Glutamatergic neuron (in vitro differentiated cells): Measurements from ENCODE around the gene C11orf21. TPM values are rescaled to one million over a fixed set of nuclear protein-coding genes. Genes with fewer than 3 reads are reported as not detected.

Experiments
- DNase-seq: peaks from one replicate; pipeline ENCODE4 v3.0.0; 2022
- H3K27ac Mint-ChIP-seq: one replicate; pipeline ENCODE4 v1.8.0; 2020; ENCODE audit warnings: mild to moderate bottlenecking, mixed read lengths, inconsistent platforms; ENCODE audit not compliant: unreplicated experiment
- H3K27me3 Mint-ChIP-seq: one replicate; pipeline ENCODE4 v1.8.0; 2020; ENCODE audit warnings: mild to moderate bottlenecking, moderate library complexity, mixed read lengths, inconsistent platforms; ENCODE audit not compliant: unreplicated experiment
- H3K36me3 Mint-ChIP-seq: one replicate; pipeline ENCODE4 v1.8.0; 2020; ENCODE audit warnings: mild to moderate bottlenecking, mixed read lengths, inconsistent platforms; ENCODE audit not compliant: unreplicated experiment
- H3K4me1 Mint-ChIP-seq: one replicate; pipeline ENCODE4 v1.8.0; 2020; ENCODE audit warnings: mild to moderate bottlenecking, low read depth, mixed read lengths, inconsistent platforms; ENCODE audit not compliant: unreplicated experiment
- H3K4me3 Mint-ChIP-seq: one replicate; pipeline ENCODE4 v1.8.0; 2020; ENCODE audit warnings: mild to moderate bottlenecking, mixed read lengths, inconsistent platforms; ENCODE audit not compliant: unreplicated experiment
- H3K9me3 Mint-ChIP-seq: one replicate; pipeline ENCODE4 v1.8.0; 2020; ENCODE audit warnings: mild to moderate bottlenecking, moderate library complexity, mixed read lengths, inconsistent platforms; ENCODE audit not compliant: unreplicated experiment
- total RNA-seq: library from RNA; stranded (reverse); fragmentation: NEBNext Ultra II Directional; extraction: Animal tissue kit (Norgen Biotek cat#: 25700); gene quantifications from one replicate; pipeline ENCODE4 v1.2.1, GENCODE V29; 2021; ENCODE audit not compliant: unreplicated experiment
- TF ChIP-seq, protein P1 (sequence below): fragments of 200-600 bp; sonication (generic); IDR thresholded peaks from one replicate; pipeline ENCODE4 v1.5.0; 2021; ENCODE audit not compliant: partially characterized antibody, unreplicated experiment

C11orf21 gene
- total RNA-seq, 1 donor from 2014 or later, result not detected

GRCh38 chr11:2280208-2280607 is 21.5 kb downstream of the C11orf21 start:
- no peaks in the 10 kb centered on the region for H3K4me1 Mint-ChIP-seq
- peaks cover 12% of the 10 kb centered on the region for H3K36me3 Mint-ChIP-seq
- no peak overlapping the region for H3K4me3 Mint-ChIP-seq
- peaks cover 7% of the 10 kb centered on the region for H3K27me3 Mint-ChIP-seq
- TF ChIP-seq, protein P1, sequence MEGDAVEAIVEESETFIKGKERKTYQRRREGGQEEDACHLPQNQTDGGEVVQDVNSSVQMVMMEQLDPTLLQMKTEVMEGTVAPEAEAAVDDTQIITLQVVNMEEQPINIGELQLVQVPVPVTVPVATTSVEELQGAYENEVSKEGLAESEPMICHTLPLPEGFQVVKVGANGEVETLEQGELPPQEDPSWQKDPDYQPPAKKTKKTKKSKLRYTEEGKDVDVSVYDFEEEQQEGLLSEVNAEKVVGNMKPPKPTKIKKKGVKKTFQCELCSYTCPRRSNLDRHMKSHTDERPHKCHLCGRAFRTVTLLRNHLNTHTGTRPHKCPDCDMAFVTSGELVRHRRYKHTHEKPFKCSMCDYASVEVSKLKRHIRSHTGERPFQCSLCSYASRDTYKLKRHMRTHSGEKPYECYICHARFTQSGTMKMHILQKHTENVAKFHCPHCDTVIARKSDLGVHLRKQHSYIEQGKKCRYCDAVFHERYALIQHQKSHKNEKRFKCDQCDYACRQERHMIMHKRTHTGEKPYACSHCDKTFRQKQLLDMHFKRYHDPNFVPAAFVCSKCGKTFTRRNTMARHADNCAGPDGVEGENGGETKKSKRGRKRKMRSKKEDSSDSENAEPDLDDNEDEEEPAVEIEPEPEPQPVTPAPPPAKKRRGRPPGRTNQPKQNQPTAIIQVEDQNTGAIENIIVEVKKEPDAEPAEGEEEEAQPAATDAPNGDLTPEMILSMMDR, result no peak
- H3K9me3 Mint-ChIP-seq, result peaks cover 4% of the 10 kb centered on the region
- H3K27ac Mint-ChIP-seq, result no peak overlapping the region
- no peak for DNase-seq

GRCh38 chr11:2277933-2278523 is 23.7 kb downstream of the C11orf21 start:
- H3K9me3 Mint-ChIP-seq, result peaks cover 9% of the 10 kb centered on the region
- TF ChIP-seq, protein P1, result no peak
- peaks cover 19% of the 10 kb centered on the region for H3K27me3 Mint-ChIP-seq
- H3K36me3 Mint-ChIP-seq, result peaks cover 16% of the 10 kb centered on the region
- H3K4me1 Mint-ChIP-seq, result no peaks in the 10 kb centered on the region
- no peak overlapping the region for H3K4me3 Mint-ChIP-seq
- H3K27ac Mint-ChIP-seq, result no peak overlapping the region
- no peak for DNase-seq

DNA sequence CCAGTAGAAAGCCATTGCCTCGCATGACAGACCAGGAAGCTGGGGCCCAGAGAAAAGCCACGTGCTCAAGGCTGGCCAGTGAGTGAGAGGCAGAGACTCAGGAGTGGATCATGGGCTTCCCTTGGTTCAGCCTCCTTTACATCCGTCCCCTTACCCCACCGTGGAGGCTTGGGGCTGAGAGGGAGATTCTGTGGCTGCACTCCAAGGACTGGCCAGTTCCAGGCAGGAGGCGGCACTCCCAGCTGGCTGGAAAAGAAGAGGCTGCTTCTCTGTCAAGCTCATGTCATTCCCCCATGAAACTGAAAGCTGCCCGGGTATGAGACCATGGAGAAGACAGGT is 24.7 kb downstream of the C11orf21 start:
- Mint-ChIP-seq H3K36me3 (peaks cover 13% of the 10 kb centered on the region), H3K27me3 (peaks cover 27% of the 10 kb centered on the region), H3K9me3 (peaks cover 12% of the 10 kb centered on the region), H3K4me1 (no peaks in the 10 kb centered on the region), H3K27ac (no peak overlapping the region), H3K4me3 (no peak overlapping the region)
- TF ChIP-seq, protein P1, result no peak
- DNase-seq, result no peak

DNA sequence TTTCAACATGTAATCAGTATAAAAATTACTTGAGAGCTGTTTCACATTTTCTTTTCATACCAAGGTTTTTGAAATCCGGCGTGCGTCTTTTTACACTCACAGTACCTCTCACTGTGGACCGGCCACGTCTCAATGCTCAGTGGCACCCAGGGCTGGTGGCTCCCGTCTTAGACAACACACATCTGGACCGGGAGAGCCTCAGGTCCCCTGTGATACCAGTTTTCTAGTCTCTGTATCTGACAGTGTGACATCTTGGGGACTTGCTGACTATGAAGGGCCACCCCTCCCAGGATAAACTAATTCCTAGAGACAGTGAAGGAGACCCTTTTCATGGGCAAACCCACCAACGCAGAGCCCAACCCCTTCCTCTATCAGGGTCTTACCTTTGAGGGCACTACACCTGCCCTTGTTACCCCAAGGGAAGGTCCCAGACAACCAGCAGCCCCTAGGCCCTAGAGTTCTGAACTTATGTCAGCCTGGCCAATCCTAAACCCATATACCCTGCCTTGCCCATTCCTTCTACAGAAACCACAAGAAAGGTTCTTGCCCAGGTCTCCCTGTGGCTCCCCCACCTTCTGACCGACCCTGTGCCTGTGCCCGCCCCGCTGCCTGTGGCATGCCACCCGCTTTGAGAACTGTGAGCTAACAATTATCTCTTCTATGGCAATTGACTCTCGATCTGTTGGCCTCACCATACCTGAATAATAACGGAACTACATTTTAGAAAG is 25.3 kb downstream of the C11orf21 start:
- TF ChIP-seq, protein P1, result no peak
- Mint-ChIP-seq H3K4me3 (no peak overlapping the region), H3K36me3 (peaks cover 13% of the 10 kb centered on the region), H3K9me3 (peaks cover 12% of the 10 kb centered on the region), H3K27ac (no peak overlapping the region), H3K4me1 (no peaks in the 10 kb centered on the region), H3K27me3 (peaks cover 31% of the 10 kb centered on the region)
- DNase-seq, result no peak
